GM12891 (cell line): ENCODE measurements around the gene CHI3L2. TPM values are rescaled to one million over a fixed set of nuclear protein-coding genes. Genes with fewer than 3 reads are reported as not detected.

Source experiments
- DNase-seq: peaks from one replicate; pipeline ENCODE4 v3.0.0; 2011; ENCODE audit warnings: low spot score; ENCODE audit not compliant: insufficient read length
- FAIRE-seq: peaks from 2 replicates; lab custom pipeline; 2011; peaks lifted over from hg19 to GRCh38; lab: Jason Lieb, UNC
- PAX5 ChIP-seq: IDR thresholded peaks from 2 replicates; pipeline ENCODE4 v1.6.1; 2011; ENCODE audit warnings: low read length, moderate library complexity, mild to moderate bottlenecking; ENCODE audit not compliant: insufficient read depth, severe bottlenecking
- POLR2A ChIP-seq: IDR thresholded peaks from 2 replicates; pipeline ENCODE4 v1.6.1; 2011; ENCODE audit warnings: low read depth, low read length, control low read depth
- POLR2AphosphoS5 ChIP-seq: IDR thresholded peaks from 2 replicates; pipeline ENCODE4 v1.6.1; 2011; ENCODE audit warnings: low read depth, low read length, control low read depth
- POU2F2 ChIP-seq: IDR thresholded peaks from 2 replicates; pipeline ENCODE4 v1.6.1; 2011; ENCODE audit warnings: low read depth, mild to moderate bottlenecking, control low read depth, low read length, moderate library complexity
- SPI1 ChIP-seq: IDR thresholded peaks from 2 replicates; pipeline ENCODE4 v1.6.1; 2011; ENCODE audit warnings: low read depth, low read length, control low read depth
- TAF1 ChIP-seq: IDR thresholded peaks from 2 replicates; pipeline ENCODE4 v1.6.1; 2011; ENCODE audit warnings: low read depth, low read length, control low read depth
- polyA plus RNA-seq: library from polyadenylated mRNA; unstranded; fragments of >200 nt; gene quantifications from one replicate; pipeline ENCODE4 v1.2.1, GENCODE V29; 2012; ENCODE audit warnings: low read depth, missing spikeins, inconsistent platforms; ENCODE audit not compliant: missing spikeins

Gene CHI3L2, protein sequence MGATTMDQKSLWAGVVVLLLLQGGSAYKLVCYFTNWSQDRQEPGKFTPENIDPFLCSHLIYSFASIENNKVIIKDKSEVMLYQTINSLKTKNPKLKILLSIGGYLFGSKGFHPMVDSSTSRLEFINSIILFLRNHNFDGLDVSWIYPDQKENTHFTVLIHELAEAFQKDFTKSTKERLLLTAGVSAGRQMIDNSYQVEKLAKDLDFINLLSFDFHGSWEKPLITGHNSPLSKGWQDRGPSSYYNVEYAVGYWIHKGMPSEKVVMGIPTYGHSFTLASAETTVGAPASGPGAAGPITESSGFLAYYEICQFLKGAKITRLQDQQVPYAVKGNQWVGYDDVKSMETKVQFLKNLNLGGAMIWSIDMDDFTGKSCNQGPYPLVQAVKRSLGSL
- polyA plus RNA-seq = 273 TPM

GRCh38 chr1:111227434-111227833 lies at the start of gene CHI3L2:
Gene CHI3L2, plus strand, starts transcription at chr1:111227713. Its CDS starts 17 bp downstream, at chr1:111227730.
- FAIRE-seq (no peak), DNase-seq (no peak)
- TF ChIP-seq POLR2AphosphoS5 = no peak
- no peak for TF ChIP-seq POLR2A
- no peak for TF ChIP-seq SPI1
- TF ChIP-seq TAF1 = no peak
- no peak for TF ChIP-seq PAX5
- no peak for TF ChIP-seq POU2F2

- TF ChIP-seq POLR2A (no peak), TAF1 (no peak), PAX5 (no peak), SPI1 (no peak), POLR2AphosphoS5 (no peak)
- FAIRE-seq = no peak
- no peak for DNase-seq
Measured at GRCh38 chr1:111179968-111180533, 47.5 kb upstream of the CHI3L2 start.

GRCh38 chr1:111182052-111182451 lies 45.5 kb upstream of the CHI3L2 start:
- FAIRE-seq (no peak), DNase-seq (no peak)
- TF ChIP-seq POU2F2 (no peak), SPI1 (no peak)

DNA sequence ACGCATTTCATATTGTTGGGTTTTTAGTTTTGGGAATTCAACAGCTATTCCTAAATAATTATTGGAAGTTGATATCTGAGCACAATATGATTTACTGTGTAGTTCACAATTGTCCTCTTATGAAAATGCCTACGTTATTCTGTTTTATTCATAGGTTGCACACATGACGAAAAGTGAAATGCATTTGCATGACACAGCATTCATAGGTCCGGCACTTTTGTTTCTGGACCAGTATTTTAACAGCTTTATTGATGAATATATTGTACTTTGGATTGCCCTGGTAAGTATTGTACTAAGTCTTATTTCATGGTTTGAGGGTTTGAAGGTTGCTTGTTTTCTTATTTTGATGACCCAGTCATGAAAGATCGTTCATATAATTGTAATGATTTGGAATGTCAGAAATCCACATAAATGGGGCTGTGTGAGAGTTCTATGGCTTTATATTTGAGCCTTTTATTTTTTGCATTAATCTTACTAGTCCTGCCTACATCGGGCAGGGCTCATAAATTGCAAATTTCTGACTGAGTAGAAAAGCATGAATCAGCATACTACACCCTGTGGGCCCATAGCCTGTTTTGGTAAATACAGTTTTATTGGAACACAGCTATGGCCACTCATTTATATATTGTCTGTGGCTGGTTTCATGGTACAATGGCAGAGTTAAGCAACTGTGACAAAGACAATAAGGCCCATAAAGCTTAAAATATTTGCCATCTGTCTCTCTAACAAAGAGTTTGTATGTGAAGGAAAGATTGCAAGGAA lies 44.0 kb upstream of the CHI3L2 start:
- FAIRE-seq = no peak
- DNase-seq = no peak
- TF ChIP-seq SPI1 = no peak
- no peak for TF ChIP-seq POU2F2
- TF ChIP-seq PAX5 = no peak
- no peak for TF ChIP-seq TAF1
- TF ChIP-seq POLR2A = no peak
- TF ChIP-seq POLR2AphosphoS5 = no peak

DNA sequence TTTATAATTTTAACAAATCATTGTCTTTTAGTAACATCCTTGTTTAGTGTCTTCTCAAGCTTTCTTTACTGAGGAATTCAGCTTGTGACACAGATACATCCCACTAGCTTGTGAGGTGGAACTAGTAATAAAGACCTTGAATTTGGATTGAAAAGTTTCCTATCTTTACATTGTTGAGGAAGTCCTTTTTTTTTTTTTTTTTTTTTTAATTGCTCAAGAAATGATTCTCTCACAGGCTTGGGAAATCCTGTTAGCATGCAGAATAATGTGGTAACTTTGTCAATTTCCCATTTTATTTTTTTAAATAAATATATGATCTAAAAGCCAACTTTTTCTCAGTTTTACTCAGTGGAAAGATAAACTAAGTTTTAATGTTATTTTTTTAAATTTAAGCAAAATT lies 42.9 kb upstream of the CHI3L2 start:
- DNase-seq (no peak), FAIRE-seq (no peak)
- TF ChIP-seq PAX5 (no peak), TAF1 (no peak), POLR2A (no peak), SPI1 (no peak), POU2F2 (no peak), POLR2AphosphoS5 (no peak)

DNA sequence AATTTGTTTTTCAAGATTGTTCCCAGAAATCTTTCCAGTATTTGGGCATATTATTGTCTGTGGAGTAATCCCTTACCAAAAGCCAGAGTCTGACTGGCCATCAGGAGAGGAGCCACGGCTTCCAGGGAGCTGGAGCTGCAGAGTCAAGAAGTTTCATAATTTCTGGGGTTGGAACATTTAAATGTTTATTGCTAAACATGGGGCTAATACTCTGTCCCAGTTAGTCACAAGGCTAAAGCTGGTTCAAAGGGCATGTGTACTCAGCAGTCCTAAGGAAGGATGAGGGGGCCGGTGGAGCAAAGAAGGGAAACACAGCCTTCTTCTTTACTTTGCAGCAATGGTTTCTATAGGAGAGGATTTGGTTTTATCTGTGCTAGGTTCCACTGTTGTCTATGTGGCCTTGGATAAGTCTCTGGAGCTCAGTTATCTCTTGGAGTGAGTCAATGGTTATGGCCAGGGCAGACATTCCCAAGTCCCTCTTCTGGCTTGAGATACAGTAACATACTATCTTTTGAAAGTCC lies 36.5 kb upstream of the CHI3L2 start:
- FAIRE-seq (no peak), DNase-seq (no peak)
- TF ChIP-seq POLR2A = no peak
- TF ChIP-seq POU2F2 = no peak
- TF ChIP-seq PAX5 = no peak
- no peak for TF ChIP-seq POLR2AphosphoS5
- no peak for TF ChIP-seq TAF1
- no peak for TF ChIP-seq SPI1

DNA sequence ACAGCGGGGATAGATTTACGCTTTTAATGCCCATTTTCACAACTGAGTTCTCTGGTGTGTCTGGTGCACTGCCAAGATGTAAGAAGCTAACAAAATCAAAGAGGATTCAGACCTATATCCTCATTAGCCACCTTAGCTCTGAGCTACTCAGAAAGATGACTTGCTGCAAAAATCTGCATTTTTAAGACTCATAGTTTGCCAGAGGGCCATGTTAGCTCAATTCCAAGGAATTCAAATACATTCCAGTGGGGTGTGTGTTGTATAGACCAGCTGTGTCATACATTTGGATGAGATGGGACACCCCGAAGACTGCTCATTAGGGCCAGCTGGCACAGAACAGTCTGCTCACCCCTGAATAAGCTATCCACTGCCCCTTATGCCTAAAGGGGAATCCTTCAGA lies 36.0 kb upstream of the CHI3L2 start:
- TF ChIP-seq SPI1 (no peak), TAF1 (no peak), PAX5 (no peak), POLR2A (no peak), POU2F2 (no peak), POLR2AphosphoS5 (no peak)
- DNase-seq (no peak), FAIRE-seq (no peak)

- no peak for FAIRE-seq
- no peak for DNase-seq
- no peak for TF ChIP-seq POLR2AphosphoS5
- no peak for TF ChIP-seq TAF1
- TF ChIP-seq PAX5 = no peak
- no peak for TF ChIP-seq SPI1
- TF ChIP-seq POLR2A = no peak
- no peak for TF ChIP-seq POU2F2
Measured at GRCh38 chr1:111192074-111192473, 35.4 kb upstream of the CHI3L2 start.
